GM19043 (cell line): ENCODE data around the gene CDC42.

ENCODE experiments used
- ATAC-seq: cut with Tn5 transposase; IDR thresholded peaks from one replicate; pipeline ENCODE4 v1.9.1; 2021; ENCODE audit warnings: low read depth; ENCODE audit not compliant: unreplicated experiment

The CDC42 gene

GRCh38 chr1:22104865-22105437, 52.4 kb downstream of the CDC42 start:
- ATAC-seq, result no peak

- no peak for ATAC-seq
Observed at GRCh38 chr1:22105611-22106207, 53.2 kb downstream of the CDC42 start.

GRCh38 chr1:22107126-22107525, 54.6 kb downstream of the CDC42 start:
- ATAC-seq, result no peak

GRCh38 chr1:22108339-22109105, 56.0 kb downstream of the CDC42 start:
- ATAC-seq, result no peak

- ATAC-seq, result no peak
Observed at GRCh38 chr1:22110016-22110415, 57.5 kb downstream of the CDC42 start.

GRCh38 chr1:22111115-22111514, 58.6 kb downstream of the CDC42 start:
- ATAC-seq, result no peak

GRCh38 chr1:22111620-22112019, 59.1 kb downstream of the CDC42 start:
- ATAC-seq, result no peak

- ATAC-seq, result no peak
Observed at GRCh38 chr1:22112554-22112953, 60.0 kb downstream of the CDC42 start.

GRCh38 chr1:22114083-22115012, 61.8 kb downstream of the CDC42 start:
- ATAC-seq, result no peak

- no peak for ATAC-seq
Observed at GRCh38 chr1:22115286-22115685, 62.8 kb downstream of the CDC42 start.

- ATAC-seq, result no peak
Observed at GRCh38 chr1:22117238-22117637, 64.7 kb downstream of the CDC42 start.

- no peak for ATAC-seq
Observed at GRCh38 chr1:22117851-22118250, 65.3 kb downstream of the CDC42 start.

- ATAC-seq, result no peak
Observed at GRCh38 chr1:22118291-22118992, 65.9 kb downstream of the CDC42 start.

- no peak for ATAC-seq
Observed at GRCh38 chr1:22119626-22120468, 67.3 kb downstream of the CDC42 start.

GRCh38 chr1:22120469-22120790, 67.9 kb downstream of the CDC42 start:
- no peak for ATAC-seq

- no peak for ATAC-seq
Observed at GRCh38 chr1:22121421-22121911, 69.0 kb downstream of the CDC42 start.

- no peak for ATAC-seq
Observed at GRCh38 chr1:22122273-22123070, 70.0 kb downstream of the CDC42 start.

GRCh38 chr1:22123071-22123390, 70.5 kb downstream of the CDC42 start:
- ATAC-seq, result no peak

GRCh38 chr1:22123901-22124404, 71.4 kb downstream of the CDC42 start:
- no peak for ATAC-seq
